IPS DF 4.7 (cell line): ENCODE data around the gene POF1B.
"Not testable (repeated sequence)": the region's sequence is repeated elsewhere in the genome, so short reads cannot be mapped to it uniquely, and the experiment has no call there.

Experiments used
- DNase-seq: peaks from one replicate; pipeline ENCODE4 v3.0.0-alpha.2; 2013; ENCODE audit warnings: low spot score; ENCODE audit errors: extremely low read depth

Gene POF1B, protein sequence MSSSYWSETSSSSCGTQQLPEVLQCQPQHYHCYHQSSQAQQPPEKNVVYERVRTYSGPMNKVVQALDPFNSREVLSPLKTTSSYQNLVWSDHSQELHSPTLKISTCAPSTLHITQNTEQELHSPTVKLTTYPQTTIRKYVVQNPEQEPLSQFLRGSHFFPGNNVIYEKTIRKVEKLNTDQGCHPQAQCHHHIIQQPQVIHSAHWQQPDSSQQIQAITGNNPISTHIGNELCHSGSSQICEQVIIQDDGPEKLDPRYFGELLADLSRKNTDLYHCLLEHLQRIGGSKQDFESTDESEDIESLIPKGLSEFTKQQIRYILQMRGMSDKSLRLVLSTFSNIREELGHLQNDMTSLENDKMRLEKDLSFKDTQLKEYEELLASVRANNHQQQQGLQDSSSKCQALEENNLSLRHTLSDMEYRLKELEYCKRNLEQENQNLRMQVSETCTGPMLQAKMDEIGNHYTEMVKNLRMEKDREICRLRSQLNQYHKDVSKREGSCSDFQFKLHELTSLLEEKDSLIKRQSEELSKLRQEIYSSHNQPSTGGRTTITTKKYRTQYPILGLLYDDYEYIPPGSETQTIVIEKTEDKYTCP

DNA sequence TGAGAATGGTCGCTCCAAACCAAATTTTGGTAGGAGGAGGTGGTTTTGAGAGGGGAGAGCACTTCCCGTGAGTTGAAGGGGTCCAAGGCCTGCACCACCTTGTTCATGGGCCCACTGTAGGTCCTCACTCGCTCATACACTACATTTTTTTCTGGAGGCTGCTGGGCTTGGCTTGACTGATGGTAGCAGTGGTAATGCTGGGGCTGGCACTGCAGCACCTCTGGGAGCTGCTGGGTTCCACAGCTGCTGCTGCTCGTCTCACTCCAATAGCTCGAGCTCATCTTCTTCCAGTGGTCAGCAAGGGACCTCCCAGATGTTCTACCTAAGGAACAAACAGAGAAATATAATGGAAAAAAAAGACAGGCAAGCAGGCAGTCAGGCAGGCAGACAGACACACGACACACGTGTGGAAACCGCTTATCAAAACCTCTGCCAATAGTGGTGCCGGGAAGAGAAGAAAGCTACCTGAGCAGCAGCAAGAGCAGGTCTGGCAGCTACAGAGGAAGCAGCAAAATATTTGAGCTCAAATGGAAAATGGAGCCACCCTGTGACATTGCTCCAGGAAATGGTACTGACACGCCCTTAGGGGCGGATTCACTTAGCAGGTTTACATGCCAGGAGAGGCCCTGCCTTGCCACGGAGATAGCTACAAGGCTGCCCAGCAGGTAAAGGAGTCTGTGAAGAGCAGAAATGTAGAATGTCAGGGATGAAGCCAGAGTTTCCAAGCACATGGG, at the start of gene POF1B:
TSS of gene POF1B (minus strand) at position 492 of the 734 bp plus-strand sequence. CDS start at position 281, 211 bp downstream.
- DNase-seq = no peak

DNA sequence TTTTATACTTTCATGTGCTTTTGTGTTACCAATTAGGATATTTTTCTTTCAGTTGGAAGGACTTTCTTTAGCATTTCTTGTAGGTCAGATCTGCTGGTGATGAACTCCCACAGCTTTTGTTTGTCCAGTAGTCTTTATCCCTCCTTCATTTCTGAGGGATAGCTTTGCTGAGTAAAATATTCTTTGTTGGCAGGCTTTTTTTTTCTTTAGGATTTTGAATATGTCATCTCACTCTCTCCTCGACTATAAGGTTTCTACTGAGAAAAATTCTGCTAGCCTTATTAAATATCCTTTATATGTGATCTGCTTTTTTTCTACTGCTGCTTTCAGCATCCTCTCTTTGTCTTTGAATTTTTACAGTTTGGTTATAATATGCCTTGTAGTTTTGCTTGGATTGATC, 49.6 kb upstream of the POF1B start:
- no peak for DNase-seq

DNA sequence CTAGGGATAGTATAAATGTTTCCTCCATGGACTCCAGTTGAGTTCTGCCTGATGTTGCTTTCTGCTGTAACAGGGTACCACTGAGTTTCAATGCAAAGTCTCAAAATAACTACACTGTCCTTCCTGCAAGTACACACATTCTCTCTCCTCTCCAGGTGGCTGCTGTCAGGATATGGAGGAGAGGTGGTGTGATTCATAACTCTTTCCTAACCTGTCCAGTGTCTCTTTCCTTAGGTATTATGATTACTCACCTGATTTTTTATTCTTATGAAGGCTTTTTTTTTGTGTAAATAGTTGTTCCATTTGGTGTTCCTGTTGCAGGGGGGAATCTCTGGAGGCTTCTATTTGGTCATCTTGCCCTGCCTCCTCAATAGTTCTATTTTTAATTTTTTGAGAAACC, 39.8 kb upstream of the POF1B start:
- DNase-seq = no peak

DNA sequence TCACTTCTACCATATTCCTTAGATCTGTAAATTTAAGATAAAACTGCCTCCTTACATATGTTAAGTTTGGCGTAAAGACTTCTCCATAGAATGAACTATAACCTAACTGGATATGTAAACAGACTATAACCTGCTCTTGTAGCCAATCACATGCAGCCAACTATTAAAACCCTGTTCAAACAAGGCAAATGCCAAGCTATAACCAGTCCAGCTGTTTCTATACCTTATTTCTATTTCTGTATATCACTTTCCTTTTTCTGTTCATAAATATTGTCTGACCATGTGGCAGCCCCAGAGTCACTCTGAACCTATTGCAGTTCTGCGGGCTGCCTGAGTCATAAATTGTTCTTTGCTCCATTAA, 12.4 kb upstream of the POF1B start:
- no peak for DNase-seq

DNA sequence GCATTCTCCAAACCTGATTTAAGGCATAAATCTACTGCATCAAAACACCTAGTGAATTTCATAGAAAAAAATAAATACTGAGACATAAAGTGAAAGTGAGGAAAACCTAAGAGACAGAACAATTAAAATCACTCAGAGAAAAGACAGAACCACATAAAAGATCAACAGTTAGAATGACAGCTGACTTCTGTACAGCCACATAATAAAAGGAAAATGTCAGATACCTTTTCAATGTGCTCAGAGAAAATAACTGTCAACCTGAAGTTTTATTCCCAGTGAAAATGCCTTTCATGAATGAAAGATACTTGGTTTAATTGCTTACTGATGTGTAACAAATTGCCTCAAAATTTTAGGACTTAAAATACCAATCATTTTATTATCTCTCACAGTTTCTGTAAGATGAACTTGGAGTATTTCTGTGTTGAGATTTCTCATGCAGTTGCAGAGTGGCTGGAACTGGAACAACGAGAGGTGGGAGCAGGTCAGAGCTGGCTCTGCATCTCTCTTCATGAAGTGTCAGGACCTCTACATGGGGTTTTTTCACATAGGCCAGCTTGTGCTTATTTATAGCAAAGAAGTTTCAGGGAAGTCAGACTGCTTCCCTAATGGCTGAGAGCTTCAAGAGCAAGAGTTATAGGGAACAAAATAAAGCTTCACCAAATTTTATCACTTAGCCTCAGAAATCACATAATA, 11.9 kb upstream of the POF1B start:
- DNase-seq = no peak

DNA sequence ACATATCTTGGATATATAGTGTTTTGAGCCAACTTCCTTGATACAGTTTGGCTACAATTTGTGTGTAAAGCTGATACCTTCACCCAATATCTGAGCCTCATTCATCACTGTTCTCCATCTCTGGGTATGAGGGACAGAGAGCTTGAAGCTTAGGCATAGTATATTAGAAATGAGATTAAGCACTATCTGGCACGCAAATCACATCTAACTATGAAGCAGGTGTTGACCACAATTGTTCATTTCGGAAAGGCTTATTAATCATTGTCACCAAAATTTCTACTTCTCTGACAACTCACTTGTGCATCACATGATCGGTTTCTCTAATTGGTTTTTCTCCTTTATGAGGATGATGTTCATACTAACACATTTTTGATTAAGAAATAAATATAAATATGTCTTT, 2.1 kb upstream of the POF1B start:
- no peak for DNase-seq

DNA sequence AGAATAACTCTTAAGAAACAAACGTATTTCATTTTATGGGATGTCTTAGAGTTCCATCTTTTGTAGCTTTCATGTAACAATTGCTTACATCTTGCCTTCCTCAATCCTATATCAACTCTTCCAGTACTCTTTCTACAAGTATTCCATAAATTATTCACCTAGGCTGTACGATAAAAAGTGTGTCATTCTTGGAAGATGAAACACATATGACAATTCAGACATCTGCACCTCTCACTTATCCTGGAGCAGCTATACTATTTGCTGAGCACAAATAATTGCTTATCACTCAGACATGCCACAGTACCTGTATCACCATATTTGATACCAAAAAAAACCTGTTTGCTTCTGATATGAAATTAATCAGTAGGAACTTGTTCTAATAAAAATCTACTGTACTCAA, 1.0 kb downstream of the POF1B start:
- no peak for DNase-seq

DNA sequence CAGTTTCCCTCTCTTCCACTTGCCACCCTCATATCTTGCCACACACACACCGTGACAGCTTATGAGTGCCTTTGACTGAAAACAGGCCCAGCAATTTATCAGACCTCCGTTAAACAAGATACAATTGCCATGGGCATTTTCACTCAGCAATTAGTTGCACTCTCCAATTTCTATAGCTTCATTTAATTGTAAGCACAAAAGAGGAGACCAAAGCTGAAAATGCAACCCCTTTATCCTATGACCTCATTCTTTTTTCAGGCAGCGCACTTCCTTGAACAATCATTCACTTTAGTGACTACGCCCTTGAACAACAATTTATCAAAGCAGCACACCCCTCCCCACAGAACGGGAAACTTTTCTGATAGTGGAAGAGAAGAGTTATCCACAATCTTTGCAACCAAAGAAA, 4.1 kb downstream of the POF1B start:
- DNase-seq = no peak

DNA sequence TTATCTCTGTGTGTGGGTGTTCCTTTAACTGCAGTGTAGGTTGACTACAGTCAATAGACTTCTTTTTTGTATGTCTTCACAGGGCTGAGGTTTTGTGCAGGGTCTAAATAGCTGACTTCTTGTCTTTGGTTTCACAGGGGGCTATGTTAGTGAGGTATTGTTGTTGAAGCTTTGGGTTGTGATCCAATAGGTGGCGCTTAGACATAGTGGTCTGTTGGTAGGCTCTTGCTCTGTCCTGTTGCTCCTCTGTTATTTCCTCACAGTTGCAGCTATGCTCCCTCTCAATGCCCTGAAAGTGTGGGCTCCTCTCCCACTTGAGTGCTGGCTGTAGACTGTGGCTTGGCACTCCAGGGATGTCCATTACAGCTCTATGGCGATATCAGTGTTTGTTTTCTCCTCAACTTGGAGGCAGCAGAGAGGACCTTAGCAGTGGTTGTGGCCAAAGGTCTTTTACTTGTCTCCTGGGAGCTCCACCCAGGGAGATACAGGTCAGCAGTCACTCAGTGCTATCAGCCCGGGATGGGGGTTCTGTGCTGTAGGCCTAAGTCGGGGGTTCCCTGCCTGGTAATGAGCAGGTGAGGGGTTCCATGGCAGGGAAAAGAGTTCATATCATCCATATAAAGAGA, 14.0 kb downstream of the POF1B start:
- DNase-seq = peak; percentile 19

DNA sequence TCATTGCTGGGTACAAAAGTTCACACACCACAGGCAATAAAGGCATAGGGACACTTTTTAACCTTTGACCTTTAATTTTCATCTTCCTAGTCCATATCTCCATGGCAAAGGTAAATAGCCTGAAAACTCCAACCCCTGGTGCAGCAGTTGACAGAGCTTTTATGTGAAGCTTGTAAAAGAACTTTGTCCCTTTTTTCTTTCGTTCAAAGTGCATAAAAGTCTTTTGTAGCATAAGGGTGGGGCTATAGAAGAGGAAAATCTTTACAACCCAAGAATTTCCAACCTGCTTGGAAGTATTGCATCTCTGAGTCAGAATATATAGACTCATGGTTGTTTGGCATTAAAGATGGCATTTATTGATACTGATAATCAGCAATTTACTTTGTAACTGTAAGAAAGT, 20.4 kb downstream of the POF1B start:
- no peak for DNase-seq

DNA sequence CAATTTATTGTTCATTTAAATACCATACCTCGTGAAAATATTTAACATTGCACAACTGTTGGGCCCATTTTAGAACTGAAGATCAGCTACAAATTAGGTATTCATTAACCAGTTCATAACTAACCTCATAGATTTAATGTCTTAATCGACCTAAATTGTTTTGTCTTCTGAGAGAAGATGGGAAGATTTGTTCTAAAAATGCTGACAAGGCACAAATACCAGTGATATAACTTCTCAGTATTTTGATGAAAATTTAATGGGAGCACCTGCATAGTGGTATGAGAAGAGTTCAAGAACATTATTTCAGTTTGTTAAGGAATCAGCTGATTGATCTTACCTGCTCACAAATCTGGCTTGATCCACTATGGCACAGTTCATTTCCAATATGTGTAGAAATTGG, 33.9 kb downstream of the POF1B start:
- no peak for DNase-seq

DNA sequence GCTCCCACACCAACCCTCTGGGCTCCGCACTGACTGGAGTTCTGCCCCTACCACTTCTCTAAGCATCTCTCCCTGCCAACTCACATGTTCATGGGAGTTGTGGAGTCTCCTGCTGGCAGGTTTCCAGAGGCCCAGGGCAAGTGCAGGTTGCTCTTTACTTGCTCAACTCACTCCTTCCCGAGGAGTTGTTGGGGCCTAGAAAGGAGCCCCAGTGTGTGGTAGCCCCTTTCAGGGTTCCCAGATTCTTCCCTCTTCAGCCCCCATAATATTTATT, 52.5 kb downstream of the POF1B start:
- no peak for DNase-seq

DNA sequence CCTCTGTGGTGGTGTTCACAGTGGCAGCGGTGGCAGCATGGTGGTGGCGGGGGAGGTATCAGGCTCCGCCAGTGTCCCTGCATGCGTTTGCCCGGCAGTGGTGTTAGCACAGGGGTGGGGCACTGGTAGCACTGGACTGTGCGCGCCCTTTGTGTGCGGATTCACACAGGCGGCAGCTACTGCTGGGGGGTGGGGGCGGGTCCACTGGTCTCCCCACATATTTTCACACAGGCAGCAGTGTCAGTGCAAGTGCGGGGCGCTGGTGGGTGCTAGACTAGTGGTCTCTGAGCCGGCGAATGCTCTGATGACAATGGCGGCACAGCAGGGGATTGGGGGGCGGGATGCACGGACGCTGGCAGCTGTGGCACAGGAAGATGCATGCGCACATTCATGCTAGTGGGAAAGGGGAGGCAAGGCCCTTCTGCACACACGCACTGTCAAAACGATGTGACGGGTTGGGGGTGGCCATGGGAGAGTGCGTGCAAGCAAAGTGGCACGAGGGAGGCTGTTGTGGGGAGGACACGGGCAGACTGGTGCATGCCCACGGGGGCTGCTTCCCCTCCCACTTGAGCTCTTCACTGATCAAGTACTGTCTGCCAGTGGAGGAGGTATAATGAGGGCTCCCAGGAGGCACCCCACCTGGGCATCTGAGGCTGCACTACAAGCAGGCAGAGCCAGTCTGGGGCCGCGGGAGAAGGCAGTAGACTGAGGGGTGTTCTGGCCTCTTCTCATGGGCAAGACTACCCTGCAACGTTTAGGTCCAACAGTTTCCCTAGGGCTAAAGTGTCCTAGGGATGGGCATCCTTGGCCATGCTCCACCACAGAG, 53.0 kb downstream of the POF1B start:
- no peak for DNase-seq

DNA sequence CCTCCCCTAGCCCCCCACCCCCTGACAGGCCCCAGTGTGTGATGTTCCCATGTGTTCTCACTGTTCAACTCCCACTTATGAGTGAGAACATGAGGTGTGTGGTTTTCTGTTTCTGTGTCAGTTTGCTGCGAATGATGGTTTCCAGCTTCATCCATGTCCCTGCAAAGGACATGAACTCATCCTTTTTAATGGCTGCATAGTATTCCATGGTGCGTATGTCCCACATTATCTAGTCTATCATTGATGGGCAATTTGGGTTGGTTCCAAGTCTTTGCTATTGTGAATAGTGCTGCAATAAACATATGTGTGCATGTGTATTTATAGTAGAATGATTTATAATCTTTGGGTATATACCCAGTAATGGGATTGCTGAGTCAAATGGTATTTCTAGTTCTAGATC, 68.1 kb downstream of the POF1B start:
- DNase-seq = not testable (repeated sequence)

DNA sequence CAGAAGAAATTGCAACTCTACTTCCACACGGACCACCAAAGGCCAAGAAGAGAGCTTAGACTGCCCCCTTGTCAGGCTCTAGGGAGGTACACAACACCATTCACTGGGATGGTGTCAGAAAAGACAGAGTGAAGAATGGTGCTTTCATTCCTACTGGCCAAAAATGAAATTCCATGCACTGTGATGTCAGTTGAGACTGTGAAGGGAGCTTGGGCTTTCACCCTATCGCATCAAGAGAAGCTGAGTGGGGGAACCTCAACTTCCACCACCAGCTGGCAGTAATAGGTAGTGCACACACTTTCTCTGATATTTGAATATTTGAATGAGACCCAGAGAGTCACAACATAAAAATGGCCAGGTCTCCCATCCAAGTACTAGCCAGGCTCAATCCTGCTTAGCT, 69.7 kb downstream of the POF1B start:
- no peak for DNase-seq

DNA sequence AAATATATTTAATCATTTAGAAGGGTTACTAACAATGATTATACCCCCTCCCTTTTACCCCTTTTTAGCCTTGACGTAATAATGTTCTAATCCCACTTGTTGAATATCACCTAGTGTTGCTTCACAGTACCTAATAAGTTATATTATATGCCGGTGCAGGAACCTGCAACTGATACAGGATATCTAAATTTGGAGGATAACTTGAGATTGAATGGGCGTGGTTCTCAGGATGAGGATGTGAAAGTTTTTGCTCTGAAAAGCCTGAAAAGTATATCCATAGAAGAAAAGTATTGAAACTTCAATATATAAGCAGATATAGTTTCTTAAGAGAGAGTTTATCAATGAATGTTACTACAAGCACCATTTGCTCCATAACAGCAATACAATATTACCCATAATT, 75.9 kb downstream of the POF1B start:
- DNase-seq = no peak

DNA sequence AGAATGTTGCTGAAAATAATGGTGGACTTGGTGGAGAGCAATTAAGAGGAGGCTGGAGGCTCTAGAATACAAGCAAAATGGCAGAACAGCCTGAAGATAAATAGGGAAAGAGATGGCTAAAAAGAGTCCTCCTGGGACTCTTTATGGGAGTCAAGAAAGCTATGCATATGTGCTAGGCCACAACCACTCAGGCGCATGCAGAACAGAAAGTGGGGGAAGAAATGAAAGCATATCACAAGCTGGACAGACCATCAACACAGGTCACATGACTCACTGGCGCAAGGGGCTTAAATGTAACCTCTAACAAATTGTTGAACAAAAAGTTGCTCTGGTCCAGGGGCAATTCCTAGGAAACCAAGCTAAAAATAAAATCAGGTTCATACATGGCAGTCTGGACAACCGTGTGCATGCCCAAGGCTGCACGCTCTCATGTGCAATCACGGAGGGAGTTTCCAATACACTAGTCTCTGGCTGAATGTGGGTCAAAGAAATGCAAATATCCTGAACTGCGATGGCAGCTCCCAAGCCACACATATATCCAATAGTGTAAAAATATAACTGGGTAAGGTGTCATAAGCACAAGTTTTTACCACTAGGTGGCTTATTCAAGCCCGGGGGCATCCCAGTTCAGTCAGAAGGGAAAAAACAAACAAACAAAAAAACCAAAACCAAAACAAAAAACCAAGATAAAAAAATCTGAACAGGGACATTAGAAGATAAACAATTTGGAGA, 90.3 kb downstream of the POF1B start:
- no peak for DNase-seq

DNA sequence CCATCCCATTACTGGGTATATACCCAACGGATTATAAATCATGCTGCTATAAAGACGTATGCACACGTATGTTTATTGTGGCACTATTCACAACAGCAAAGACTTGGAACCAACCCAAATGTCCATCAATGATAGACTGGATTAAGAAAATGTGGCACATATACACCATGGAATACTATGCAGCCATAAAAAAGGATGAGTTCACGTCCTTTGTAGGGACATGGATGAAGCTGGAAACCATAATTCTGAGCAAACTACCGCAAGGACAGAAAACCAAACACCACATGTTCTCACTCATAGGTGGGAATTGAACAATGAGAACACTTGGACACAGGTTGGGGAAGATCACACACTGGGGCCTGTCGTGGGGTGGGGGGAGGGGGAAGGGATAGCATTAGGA, 94.2 kb downstream of the POF1B start:
- DNase-seq = not testable (repeated sequence)

DNA sequence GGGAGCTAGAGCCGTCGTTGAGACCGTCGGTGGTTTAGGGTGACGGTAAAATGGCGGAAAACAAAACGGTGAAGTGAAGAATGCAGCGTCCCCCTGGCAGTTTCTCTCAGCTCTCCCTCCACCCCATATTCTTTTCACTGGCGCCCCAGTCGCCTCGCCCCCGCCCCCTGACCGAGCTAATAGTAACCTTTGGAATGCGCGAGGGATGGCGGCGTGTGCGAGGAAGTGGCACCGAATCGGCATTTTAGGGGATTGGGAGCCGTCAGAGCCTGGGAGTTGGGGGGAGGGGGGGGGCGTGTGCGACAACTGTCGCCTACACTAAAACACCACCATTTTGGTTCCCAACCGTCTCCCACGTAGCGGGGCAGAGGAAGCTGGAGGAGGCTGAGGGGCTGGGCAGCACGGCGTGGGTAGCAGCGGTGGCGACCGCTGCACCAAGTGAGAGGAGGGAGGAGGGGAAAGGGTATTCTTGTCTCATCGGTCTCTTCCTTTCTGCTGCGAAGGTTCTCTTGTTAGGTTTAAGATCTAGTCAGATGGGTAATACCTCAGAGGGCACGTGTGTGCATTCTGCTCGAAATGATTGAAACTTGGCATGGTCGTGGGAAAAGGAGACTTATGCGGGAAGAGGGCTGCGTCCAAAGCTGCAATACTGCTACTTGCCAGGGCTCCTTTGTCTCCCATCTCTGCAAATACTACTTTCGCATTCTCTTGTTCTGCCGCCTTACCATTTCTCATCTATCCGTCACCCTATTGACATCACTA, 134.8 kb downstream of the POF1B start:
- DNase-seq = no peak
